Right lobe of liver (tissue), 4 donors: Measurements from ENCODE around the gene HERC6.
"Not testable (repeated sequence)": the region's sequence is repeated elsewhere in the genome, so short reads cannot be mapped to it uniquely, and the experiment has no call there.

ENCODE experiments used
- POLR2A ChIP-seq: fragments of 450-650 bp; IDR thresholded peaks from one replicate; pipeline ENCODE4 v1.6.1; 2017; ENCODE audit warnings: antibody characterized with exemption, mild to moderate bottlenecking
- TF ChIP-seq, protein P1 (sequence below), 4 donors: fragments of 200-600 bp in 3 of 4; fragments of 450-650 bp in 1 of 4; IDR thresholded peaks; one replicate each; pipeline versions ENCODE4 v1.5.1 to v1.8.0; 2016 to 2022; ENCODE audit warnings: antibody characterized with exemption in 4 of 4, mild to moderate bottlenecking in 2 of 4
- donor health status: DM: no; HTN: no; CAD: no.
- donor health status: DM: no; HTN: no; CAD: no.
- donor health status: DM: no; HTN: yes; CAD: no.

DNA sequence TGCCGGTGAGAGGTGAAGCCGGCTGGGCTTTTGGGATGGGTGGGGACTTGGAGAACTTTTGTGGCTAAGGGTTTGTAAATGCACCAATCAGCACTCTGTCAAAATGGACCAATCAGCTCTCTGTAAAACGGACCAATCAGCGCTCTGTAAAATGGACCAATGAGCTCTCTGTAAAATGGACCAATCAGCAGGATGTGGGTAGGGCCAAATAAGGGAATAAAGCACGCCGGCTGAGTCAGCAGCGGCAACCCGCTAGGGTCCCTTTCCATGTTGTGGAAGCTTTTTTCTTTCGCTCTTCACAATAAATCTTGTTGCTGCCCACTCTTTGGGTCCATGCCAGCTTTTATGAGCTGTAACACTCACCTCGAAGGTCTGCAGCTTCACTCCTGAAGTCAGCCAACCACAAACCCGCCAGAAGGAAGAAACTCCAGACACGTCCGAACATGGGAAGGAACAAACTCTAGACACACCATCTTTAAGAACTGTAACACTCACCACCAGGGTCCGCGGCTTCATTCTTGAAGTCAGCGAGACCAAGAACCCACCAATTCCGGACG, 17.4 kb upstream of the HERC6 start:
- not testable (repeated sequence) for TF ChIP-seq POLR2A
- TF ChIP-seq, protein P1, sequence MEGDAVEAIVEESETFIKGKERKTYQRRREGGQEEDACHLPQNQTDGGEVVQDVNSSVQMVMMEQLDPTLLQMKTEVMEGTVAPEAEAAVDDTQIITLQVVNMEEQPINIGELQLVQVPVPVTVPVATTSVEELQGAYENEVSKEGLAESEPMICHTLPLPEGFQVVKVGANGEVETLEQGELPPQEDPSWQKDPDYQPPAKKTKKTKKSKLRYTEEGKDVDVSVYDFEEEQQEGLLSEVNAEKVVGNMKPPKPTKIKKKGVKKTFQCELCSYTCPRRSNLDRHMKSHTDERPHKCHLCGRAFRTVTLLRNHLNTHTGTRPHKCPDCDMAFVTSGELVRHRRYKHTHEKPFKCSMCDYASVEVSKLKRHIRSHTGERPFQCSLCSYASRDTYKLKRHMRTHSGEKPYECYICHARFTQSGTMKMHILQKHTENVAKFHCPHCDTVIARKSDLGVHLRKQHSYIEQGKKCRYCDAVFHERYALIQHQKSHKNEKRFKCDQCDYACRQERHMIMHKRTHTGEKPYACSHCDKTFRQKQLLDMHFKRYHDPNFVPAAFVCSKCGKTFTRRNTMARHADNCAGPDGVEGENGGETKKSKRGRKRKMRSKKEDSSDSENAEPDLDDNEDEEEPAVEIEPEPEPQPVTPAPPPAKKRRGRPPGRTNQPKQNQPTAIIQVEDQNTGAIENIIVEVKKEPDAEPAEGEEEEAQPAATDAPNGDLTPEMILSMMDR (IDR thresholded peaks at IDR 0.05): not testable (repeated sequence)
